ELR (cell line): ENCODE measurements around the gene ANKRD33B.
A peak's percentile ranks its signal among the peaks of the same experiment; 100 is the strongest.
"Not testable (repeated sequence)": the region's sequence is repeated elsewhere in the genome, so short reads cannot be mapped to it uniquely, and the experiment has no call there.

ENCODE experiments used
- DNase-seq: peaks from one replicate; pipeline ENCODE4 v3.0.0-alpha.2; 2015; ENCODE audit warnings: low read depth

The ANKRD33B gene

GRCh38 chr5:10563945-10564837 is at the start of gene ANKRD33B:
ANKRD33B (plus strand) TSS chr5:10564070; CDS start chr5:10564468, 398 bp downstream.
- DNase-seq: peak; percentile 86

DNA sequence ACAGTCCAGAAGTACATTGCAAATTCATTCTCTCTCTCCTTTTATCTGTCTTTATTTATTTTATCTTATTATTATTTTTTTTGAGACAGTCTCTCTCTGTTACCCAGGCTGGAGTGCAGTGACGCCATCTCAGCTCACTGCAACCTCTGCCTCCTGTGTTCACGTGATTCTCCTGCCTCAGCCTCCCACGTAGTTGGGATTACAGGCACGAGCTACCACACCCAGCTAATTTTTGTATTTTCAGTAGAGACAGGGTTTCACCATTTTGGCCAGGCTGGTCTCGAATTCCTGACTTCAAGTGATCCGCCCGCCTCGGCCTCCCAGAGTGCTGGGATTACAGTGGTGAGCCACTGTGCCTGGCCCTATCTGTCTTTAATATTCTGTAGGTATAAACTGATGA is 49.3 kb upstream of the ANKRD33B start:
- not testable (repeated sequence) for DNase-seq

GRCh38 chr5:10515492-10515891 is 48.4 kb upstream of the ANKRD33B start:
- DNase-seq: no peak

- peak; percentile 25 for DNase-seq
Observed at GRCh38 chr5:10518347-10518746, 45.5 kb upstream of the ANKRD33B start.

- no peak for DNase-seq
Observed at GRCh38 chr5:10519729-10520128, 44.1 kb upstream of the ANKRD33B start.

DNA sequence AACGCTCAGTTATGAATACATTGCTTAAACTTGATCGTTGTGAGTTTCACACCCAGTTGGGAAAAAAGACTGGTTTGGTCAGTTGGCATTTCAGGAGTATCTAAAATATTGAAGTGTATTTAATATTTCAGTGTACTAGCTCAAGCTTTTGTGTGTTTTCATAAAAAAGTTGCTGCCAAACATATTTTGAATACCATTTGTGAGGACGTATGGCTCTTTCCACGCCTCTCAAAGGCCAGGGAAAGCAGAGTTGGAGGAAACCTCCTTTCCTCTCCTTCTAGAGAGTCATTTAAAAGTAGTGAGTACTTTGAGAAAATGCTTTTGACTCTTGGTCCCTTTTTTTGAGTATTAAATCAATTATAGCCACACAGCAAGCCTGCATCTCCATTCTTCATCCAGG is 43.2 kb upstream of the ANKRD33B start:
- DNase-seq: no peak

DNA sequence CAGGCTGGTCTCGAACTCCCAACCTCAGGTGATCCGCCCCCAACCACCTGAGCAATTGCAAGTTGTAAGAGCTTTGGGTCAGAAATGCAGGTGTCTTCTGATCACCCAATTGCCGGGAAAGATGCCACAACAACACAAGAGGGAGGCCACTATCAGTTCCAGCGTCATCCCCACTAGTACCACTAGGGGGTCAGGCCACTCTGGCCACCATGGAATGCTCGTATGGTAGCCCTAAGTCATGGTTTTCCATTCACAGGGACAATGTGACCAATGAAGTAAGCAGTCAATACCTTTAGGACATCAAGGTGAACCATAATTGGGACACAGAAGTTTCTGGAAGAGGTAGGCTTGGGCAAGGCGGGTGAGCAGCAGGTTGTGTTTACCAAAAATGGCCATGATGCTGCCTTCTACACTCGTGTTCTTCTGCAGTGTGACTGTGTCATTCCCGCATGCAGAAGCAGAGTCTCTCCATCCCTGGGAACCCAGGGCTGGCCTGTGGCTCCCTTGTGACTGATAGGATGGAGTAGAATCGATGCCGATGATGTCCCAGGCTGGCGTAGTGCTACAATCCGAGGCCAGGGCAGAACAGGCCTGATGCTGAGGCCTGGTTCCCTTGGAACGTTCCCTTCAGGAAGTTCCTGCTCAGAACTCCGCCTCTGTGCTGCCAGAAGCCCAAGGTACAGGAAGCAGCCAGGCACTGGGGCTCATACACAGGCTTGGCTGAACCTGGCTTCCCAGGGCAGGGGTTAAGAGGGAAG is 42.2 kb upstream of the ANKRD33B start:
- peak; percentile 35 for DNase-seq

DNA sequence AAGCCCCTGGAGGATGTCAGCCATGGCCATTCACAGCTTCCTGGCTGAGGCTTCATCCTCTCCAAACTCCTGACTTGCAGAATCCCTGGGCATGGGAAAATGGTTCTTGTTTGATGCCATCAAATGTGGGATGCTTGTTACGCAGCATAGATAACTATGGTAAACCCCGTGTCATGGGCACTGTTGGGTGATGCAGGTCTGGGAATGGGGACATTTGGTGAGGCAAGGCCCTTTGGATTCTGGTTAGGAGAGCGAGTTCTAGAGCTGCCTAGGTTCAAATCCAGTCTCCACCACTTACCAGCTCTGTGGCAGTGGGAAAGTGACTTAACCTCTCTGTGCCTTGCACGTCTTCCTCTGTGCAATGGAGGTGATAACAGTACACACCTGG is 41.7 kb upstream of the ANKRD33B start:
- DNase-seq: no peak

DNA sequence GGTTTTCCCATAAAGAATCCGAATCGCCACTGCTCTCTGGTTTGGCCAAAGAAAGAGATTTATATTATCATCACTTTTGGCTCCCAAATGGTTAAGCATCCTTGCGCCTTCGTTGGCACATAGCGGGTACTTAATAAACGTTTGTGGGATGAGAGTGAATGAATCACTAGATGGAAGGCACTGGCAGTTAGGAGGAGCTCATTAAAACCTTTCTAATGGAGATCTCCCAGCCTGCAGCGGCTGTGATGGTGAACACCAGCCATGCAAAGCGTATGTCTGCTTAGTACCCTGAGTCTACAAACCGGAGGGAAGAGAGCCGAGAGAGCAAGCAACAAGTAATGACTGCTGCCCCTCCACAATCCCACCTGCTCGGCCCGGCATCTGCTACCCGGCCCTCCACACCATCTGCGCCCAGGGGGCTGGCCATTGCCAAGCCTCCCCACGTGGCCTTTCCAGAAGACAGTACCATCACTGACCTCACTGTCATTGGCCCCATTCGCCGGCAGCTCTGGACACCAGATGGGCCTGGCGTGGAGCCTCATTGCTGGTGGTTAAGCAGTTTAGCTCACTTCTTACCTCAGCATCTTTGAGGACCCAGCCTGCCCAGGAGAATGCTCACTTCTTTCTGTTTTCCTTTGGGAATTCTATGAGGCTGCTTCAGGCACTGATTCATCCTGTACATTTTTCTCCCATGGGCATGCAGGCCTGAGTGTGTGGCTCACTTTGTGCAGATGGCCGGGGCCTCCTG is 39.3 kb upstream of the ANKRD33B start:
- peak; percentile 88 for DNase-seq

- no peak for DNase-seq
Observed at GRCh38 chr5:10525124-10525495, 38.8 kb upstream of the ANKRD33B start.

- peak; percentile 63 for DNase-seq
Observed at GRCh38 chr5:10527281-10527950, 36.5 kb upstream of the ANKRD33B start.

DNA sequence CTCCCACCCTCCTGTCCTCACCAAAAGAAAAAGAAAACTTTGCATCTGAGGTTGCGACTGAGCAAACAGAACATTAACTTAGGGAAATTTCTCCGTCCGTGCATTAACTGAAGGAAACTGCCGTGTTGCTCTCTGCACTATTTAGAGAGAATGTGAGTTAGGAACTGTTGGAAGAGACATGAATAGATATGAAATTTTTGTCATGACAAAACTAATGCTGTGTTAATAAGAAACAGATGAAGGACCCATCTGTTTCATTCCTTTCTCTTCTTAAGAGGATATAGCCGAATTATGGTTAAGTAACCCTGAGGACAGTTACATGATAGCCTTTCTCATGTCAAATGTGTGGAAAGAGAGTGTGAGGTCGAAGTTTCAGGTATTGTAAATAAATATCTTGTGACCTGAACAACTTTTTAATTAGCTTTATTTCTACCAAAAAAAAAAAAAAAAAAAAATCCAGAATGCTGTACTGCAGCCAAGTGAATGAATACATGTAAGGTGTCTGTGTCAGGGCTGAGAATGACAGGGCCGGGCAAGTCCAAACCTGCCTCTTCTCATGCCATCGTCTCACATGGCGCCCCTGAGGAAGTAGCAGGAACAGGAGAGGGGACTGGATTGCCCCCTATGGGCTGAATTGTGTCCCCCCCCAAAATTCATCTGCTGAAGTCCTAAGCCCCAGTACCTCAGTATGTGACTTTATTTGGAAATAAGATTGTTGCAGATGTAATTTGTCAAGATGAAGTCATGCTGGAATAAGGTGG is 35.6 kb upstream of the ANKRD33B start:
- DNase-seq: peak; percentile 36

GRCh38 chr5:10528827-10529226 is 35.0 kb upstream of the ANKRD33B start:
- DNase-seq: no peak

DNA sequence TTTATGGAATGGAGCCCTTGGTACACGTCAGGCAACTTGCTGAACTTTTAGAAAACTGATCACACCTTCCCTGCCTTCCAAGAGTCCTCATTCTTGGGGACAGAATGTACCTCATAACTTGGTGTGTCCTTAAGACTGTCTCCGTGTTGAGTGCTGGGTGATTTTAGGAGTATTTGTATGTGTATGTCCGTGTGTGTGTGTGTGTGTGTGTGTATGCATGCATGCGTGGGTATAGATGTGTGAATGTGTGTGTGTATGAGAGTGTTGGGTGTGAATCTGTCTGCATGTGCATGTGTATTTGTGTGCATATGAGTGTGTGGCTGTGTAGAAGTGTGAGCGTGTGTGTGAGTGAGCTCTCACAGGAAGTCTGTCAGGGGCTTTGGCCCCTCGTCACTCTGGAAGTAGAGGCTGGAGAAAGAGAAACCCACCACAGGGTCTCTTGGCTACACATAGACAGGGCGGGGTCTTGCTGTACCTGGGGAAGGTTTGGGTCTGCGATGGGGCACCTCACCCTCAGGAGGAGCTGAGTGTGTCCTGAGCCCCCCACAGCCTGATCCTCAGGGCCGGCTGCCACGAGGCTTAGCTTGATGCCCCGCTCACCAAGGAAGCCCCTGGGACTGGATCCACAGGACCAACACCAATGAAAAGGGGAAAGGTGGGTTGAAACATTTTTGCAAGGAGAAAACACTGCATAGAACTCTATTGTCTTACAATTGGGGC is 33.1 kb upstream of the ANKRD33B start:
- DNase-seq: no peak

- no peak for DNase-seq
Observed at GRCh38 chr5:10532421-10532820, 31.4 kb upstream of the ANKRD33B start.

- no peak for DNase-seq
Observed at GRCh38 chr5:10533226-10533625, 30.6 kb upstream of the ANKRD33B start.

DNA sequence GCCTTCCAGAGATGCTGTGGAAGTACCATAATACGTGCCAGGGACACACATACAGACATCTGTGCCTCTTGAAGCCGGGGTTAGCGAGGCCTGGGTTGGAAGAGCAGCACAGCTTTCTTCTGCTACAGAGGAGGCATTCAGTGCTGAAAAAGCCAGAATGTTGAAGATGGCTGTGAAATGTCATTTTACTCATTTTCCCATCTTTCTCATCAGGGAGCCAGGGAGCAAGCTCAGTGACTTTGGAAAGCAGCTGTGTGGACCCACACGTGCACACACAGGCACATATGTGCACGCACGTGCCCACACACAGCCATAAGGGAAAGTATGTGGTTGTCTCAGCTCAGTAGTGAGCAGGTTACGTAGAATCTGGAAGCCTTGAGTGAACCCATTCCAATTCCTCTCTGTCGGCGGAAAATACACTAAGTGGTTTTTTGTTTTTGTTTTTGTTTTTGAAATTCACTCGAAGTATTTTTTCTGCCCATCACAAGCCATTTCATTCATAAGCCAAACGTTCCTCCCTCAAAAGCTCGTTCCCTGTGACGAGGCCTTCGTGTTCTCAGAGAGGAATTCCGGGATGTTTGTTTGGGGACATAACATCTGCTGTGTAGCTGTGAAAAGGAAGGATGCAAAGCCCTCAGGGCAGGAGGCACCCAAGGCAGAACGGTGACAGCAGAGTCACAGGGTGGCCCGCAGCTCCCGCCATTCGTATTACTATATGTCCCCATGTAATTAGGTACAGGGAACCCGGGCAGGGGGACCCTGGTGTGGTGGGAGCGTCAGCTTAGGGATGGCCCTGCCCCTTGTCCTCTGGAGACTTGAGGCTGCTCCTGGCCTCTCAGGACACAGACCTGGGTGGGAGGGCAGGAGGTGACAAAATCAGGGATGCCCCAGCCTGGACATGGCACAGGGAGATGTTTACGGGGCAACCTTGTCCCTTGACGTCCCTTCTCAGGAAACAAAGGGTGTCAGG is 29.0 kb upstream of the ANKRD33B start:
- no peak for DNase-seq

- DNase-seq: no peak
Observed at GRCh38 chr5:10536511-10536910, 27.4 kb upstream of the ANKRD33B start.

GRCh38 chr5:10536931-10537579 is 26.8 kb upstream of the ANKRD33B start:
- DNase-seq: no peak
